GM23248 (cell line): ENCODE results near the gene RBM27.

Experiments
- EZH2 ChIP-seq: fragments of 200-600 bp; sonication (generic); IDR thresholded peaks from 2 replicates; pipeline ENCODE4 v1.6.1; 2018; ENCODE audit warnings: antibody characterized with exemption, mild to moderate bottlenecking; ENCODE audit not compliant: insufficient read depth, poor library complexity, severe bottlenecking
- EZH2phosphoT487 ChIP-seq: fragments of 200-600 bp; sonication (generic); IDR thresholded peaks from 2 replicates; pipeline ENCODE4 v1.6.1; 2018; ENCODE audit warnings: antibody characterized with exemption, moderate library complexity, mild to moderate bottlenecking, low read depth; ENCODE audit not compliant: insufficient read depth

GRCh38 chr5:146176805-146177204 lies 26.6 kb upstream of the RBM27 start:
- TF ChIP-seq EZH2 (no peak), EZH2phosphoT487 (no peak)
